ENCODE results near the gene FRMD4B. TPM values are rescaled to one million over a fixed set of nuclear protein-coding genes. Genes with fewer than 3 reads are reported as not detected.

FRMD4B gene
- 14.0 TPM for polyA plus RNA-seq (ENCODE audit: insufficient read length)

DNA sequence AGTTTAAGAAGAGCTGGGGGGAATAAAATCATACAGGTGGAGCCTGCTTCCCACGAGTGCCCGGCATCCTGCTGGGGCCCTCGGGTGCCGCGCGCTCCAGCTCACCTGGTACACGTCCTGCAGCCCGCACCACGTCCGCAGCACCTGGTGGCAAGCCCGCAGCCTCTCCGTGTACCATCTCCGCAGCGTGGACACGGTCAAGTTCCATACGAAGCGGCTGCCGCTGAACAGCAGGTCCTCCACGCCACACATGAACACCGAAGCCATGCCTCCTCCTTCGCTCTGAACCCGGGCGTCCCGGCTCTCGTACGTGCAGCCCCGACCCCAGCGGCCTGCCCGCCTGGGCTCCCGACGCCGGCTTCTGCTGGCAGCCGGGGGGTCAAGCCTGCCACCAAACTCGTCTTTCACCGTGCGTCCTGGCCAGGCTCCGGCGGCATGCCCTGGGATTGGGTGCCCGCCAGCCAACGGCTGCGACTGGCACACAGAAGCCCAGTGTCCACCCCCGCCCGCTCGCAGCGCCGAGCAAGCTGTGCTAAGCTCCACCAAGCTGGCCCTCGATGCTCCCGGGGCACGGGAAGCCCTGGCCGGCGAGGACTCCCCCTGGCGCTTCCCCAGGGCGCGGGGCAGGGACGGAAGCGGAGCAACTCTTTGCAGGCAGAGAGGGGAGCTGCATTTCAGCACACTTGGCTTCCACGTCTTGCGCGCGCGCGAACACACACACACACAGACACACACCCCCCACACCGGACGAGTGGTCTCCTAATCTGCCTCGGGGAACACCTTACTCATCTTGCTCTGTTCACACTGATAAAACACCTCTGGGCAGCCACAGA lies at the start of gene FRMD4B:
TSS of gene FRMD4B (minus strand) at position 366 of the 833 bp plus-strand sequence. CDS start at position 267, 99 bp downstream.
- DNase-seq (ENCODE audit: low read depth), result no peak

- no peak for DNase-seq (ENCODE audit: low read depth)
Observed at GRCh38 chr3:69433969-69434325, 48.1 kb upstream of the FRMD4B start.

GRCh38 chr3:69433121-69433968 lies 47.5 kb upstream of the FRMD4B start:
- DNase-seq (ENCODE audit: low read depth), result no peak

DNA sequence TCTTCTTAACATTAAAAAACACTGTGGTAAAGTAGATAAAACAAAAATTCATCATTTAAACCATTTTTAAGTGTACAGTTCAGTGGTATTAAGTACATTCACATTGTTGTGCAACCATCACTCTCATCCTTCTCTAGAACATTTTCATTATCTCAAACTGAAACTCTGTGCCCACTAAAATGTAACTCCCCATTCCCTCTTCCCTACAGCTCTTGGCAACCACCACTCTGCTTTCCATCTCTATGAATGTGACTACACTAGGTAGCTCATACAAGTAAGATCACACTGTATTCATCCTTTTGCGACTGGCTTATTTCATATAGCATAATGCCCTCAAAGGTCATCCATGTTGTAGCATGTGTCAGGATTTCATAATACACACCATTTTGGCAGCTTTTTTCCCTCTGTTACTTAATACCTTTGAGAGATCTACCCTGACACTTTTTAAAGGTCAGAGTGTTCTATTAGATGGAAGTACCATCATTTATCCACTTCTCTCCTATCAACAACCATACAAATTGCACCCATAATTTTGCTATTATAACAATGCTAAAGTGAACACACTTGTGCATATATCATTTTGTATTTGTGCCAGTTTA lies 42.9 kb upstream of the FRMD4B start:
- DNase-seq (ENCODE audit: low read depth), result no peak

DNA sequence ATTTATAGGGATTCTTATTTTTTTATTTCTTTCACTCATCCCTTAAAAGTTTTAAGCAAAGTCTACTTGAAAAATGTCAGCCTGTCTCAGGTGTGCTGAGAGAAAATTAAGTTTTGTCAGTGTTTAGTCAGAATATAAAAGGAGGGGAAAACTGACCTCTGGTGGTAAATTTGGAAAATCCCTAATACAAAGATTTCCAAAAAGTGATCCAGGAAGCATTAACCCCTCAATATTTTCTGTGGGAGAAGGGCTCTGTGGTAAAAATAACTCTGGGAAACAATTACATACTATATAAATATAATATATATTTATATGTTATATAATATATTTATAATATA lies 41.0 kb upstream of the FRMD4B start:
- no peak for DNase-seq (ENCODE audit: low read depth)

DNA sequence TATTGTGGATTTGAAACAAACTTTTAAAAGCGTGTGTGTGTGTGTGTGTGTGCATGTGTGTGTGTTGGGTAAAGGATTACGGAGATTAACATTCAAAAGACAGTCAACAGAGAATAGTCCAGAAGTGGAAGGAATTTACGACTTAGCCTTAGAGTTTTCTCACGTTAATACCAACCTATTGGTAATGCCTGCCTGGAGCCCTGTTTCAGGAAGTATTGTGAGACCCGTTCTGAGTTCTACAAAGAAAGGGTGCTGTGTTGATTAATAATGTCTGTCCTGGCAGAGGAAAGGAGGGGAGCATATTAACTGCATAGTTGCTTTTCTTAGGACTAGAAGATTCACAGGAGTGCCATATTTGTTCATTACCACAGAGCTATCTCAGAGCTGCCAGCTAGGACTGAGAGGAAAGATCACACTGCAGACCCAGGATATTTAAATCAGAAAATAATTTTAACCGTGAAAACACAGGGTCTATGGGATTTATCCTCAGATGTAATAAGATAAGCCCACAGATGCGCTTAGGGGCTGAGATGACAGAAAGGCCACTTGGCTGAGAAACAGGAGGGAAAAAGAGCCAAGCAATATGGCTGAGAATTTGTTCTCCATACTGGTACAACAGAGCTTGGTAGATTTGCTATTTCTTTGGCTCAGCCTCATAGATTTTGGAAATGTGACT lies 40.5 kb upstream of the FRMD4B start:
- DNase-seq (ENCODE audit: low read depth), result no peak

- DNase-seq (ENCODE audit: low read depth), result no peak
Observed at GRCh38 chr3:69425249-69425648, 39.4 kb upstream of the FRMD4B start.

- no peak for DNase-seq (ENCODE audit: low read depth)
Observed at GRCh38 chr3:69423463-69424155, 37.7 kb upstream of the FRMD4B start.

- DNase-seq (ENCODE audit: low read depth), result no peak
Observed at GRCh38 chr3:69422751-69423150, 36.9 kb upstream of the FRMD4B start.

GRCh38 chr3:69420781-69421520 lies 35.1 kb upstream of the FRMD4B start:
- DNase-seq (ENCODE audit: low read depth), result no peak

DNA sequence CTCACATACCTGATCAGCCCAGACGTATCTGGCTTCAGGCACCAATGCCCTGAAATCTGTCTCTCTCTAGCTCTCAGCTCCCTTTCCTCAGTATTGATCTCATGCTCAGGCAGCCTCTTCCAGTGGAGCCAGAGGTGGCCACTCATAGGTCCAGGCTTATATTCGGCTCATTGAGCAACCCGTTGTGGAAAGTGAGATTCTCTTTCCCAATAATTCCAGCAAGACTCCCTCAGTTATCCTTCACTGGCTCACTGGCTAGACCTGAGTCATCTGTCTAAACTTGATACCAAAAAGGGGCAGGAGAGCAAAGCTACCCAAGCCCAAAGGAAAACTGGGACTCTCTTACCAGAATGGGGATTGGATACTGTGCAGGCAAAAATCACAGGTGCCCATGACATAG lies 33.4 kb upstream of the FRMD4B start:
- DNase-seq (ENCODE audit: low read depth), result no peak

GRCh38 chr3:69417541-69418078 lies 31.7 kb upstream of the FRMD4B start:
- no peak for DNase-seq (ENCODE audit: low read depth)

DNA sequence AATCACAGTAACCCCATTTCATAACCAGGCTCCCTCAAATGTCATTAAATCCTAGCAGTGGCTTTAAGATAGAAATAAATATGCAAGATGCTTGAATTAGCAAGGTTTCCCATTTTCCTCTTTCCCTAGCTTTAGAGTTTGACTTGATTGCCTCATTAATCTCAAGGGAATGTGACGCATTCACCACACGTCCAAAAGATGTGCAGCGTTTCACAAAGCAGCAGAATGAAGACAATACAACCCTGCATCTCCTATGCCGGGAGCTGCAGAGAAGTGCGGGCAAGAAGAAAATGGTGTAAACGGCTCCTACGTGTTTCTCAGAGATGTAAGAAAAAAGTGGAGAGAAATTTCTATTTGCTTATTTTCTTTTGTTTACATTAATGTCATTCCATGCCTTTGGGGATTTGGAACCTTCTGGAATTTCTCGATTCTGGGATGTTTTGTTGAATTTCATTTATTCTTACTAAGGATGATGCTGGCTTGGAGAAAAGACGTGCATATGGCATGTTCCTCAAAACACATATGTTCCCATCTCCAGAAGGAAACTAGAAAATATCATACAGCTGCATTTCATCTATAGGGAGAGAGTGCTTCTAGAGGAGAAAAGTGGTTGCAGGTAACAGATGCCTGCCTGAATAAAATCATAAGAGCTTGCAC lies 27.8 kb upstream of the FRMD4B start:
- DNase-seq (ENCODE audit: low read depth), result no peak

- no peak for DNase-seq (ENCODE audit: low read depth)
Observed at GRCh38 chr3:69411346-69411745, 25.5 kb upstream of the FRMD4B start.

DNA sequence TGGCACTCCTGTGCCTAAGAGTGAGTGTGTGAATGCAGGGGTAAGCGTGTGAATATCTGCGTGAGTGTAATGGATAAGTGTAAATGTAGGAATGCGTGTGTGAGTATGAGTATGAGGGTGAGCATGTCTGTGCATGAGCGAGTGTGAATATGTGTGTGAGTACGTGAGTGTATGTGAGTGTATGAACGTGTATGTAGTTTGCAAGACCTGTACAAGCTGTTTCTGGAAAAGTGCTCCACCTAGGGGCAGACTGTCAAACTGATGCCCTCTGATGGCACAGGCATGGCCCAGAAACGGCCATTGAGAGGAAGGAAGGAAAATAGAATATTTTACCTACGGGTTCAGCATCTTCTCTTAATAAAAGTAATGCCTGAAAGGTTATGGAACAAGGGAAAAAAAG lies 24.4 kb upstream of the FRMD4B start:
- peak; percentile 47 for DNase-seq (ENCODE audit: low read depth)

DNA sequence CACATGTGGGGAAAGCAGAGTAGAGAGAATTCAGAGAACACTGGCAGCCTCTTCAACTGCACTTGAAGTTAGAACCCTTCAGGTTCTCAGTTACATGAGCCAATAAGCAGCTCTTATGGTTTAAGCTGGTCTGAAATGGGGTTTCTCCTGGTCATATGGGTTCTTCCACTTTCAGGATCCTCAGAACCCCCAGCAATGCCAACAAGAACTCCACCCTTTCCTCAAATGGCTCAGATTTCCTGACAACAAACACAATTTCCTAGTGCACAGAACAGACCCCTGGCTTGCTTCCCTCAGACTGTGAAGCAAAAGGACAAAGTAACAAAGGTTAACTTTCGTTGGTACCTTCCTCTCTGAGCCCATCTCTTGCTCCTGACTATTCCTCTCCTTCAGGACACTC lies 23.9 kb upstream of the FRMD4B start:
- DNase-seq (ENCODE audit: low read depth), result no peak

- no peak for DNase-seq (ENCODE audit: low read depth)
Observed at GRCh38 chr3:69409011-69409410, 23.1 kb upstream of the FRMD4B start.

DNA sequence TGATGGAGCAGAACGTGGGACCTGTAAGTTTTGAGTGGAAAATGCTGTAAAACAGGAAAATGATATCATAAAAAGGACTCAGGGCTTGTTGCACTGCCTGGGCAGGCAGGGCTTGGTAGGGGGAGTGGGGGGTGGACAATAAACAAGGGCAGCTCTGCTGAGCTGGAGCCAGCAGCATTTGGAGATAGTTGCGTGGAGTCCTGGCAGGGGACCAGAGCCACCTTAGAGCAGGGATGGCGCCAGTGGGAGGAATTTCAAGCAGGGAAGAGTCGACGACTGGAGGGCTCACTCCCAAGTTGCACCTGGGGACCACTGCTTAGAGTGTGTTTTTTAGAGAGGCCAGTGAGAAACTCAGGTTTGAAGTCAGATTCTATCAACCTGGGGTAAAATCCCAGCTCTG lies 22.7 kb upstream of the FRMD4B start:
- DNase-seq (ENCODE audit: low read depth), result no peak

DNA sequence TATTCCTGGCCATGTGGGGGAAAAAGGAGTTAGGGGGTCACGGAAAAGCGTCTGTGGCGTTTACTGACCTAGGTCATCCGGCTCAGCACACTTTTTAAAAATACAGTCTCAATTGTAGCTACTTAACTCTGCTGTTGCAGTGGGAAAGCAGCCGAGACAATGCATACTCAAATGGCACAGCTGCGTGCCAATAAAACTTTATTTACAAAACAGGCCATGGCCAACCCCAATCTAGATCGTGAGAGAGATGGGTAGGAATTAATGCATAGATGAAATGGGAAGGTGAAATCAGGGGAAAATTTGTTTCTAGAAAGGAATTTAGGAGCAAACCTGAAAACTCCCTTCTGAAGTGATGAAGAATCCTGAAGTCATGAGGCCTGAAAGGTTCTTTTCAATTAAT lies 22.0 kb upstream of the FRMD4B start:
- no peak for DNase-seq (ENCODE audit: low read depth)

GRCh38 chr3:69406163-69406562 lies 20.3 kb upstream of the FRMD4B start:
- DNase-seq (ENCODE audit: low read depth), result no peak
